Endothelial cell of umbilical vein (primary cell): Measurements from ENCODE around the gene DCDC2B. TPM values are rescaled to one million over a fixed set of nuclear protein-coding genes. Genes with fewer than 3 reads are reported as not detected.

Experiments used
- BruUV-seq: library from RNA; stranded (reverse); fragments of 400-500 nt; replicated peaks from 2 replicates; lab custom pipeline; 2021; lab: Mats Ljungman, UMichigan
- CTCF ChIA-PET: fragments of 300-600, 350-600 bp; sonication (Branson Sonifier 250); formaldehyde crosslinking; loops from one replicate; lab custom pipeline; 2021; ENCODE audit warnings: antibody characterized with exemption, inconsistent platforms; lab: Charles Lee
- POLR2A ChIA-PET: fragments of 300-600, 350-600 bp; sonication (Branson Sonifier 250); formaldehyde crosslinking; loops from one replicate; lab custom pipeline; 2021; ENCODE audit warnings: antibody characterized with exemption, inconsistent platforms; lab: Charles Lee
- DNase-seq: peaks from one replicate; pipeline ENCODE4 v3.0.0-alpha.2; 2011; ENCODE audit warnings: low read depth, low spot score
- FAIRE-seq: peaks from 2 replicates; lab custom pipeline; 2011; peaks lifted over from hg19 to GRCh38; lab: Jason Lieb, UNC
- H2AFZ ChIP-seq: 2 replicates; pipeline ENCODE4 v1.6.0; 2012; ENCODE audit warnings: low read depth, low read length, control low read depth, inconsistent platforms
- H3K27ac ChIP-seq: 2 replicates; pipeline ENCODE4 v1.5.1; 2011; ENCODE audit warnings: low read depth, mild to moderate bottlenecking, control low read depth, low read length, moderate library complexity; ENCODE audit not compliant: insufficient read depth
- H3K27me3 ChIP-seq, 2 experiments: 2 replicates each; pipeline versions ENCODE4 v1.6.0 to v1.6.1; 2011; ENCODE audit warnings: low read length in 2 of 2, mixed read lengths in 1 of 2; ENCODE audit not compliant: control insufficient read depth in 2 of 2, insufficient read depth in 2 of 2
- H3K36me3 ChIP-seq, 2 experiments: 2 replicates in 1 of 2; 3 replicates in 1 of 2; pipeline ENCODE4 v1.5.1; 2011; ENCODE audit warnings: low read length in 2 of 2, mild to moderate bottlenecking in 1 of 2, moderate library complexity in 1 of 2; ENCODE audit not compliant: control insufficient read depth in 2 of 2, insufficient read depth in 2 of 2; ENCODE audit errors: extremely low read depth in 1 of 2
- H3K4me1 ChIP-seq: 3 replicates; pipeline ENCODE4 v1.5.1; 2011; ENCODE audit warnings: mild to moderate bottlenecking, low read length; ENCODE audit not compliant: control insufficient read depth, insufficient read depth; ENCODE audit errors: extremely low read depth
- H3K4me2 ChIP-seq: 2 replicates; pipeline ENCODE4 v1.6.1; 2011; ENCODE audit warnings: low read length, control low read depth, mixed read lengths; ENCODE audit not compliant: insufficient read depth
- H3K4me3 ChIP-seq, 3 experiments: fragments of 200-600 bp in 1 of 3; sonication (generic), shearing (Covaris generic) in 1 of 3; replicated peaks in 1 of 3; 2 replicates each; pipeline ENCODE4 v1.5.1; 2011 to 2016; ENCODE audit warnings: control low read depth in 3 of 3, low read length in 3 of 3, mild to moderate bottlenecking in 2 of 3, inconsistent platforms in 1 of 3, low read depth in 1 of 3, moderate library complexity in 1 of 3; ENCODE audit not compliant: insufficient read depth in 1 of 3
- H3K79me2 ChIP-seq: 2 replicates; pipeline ENCODE4 v1.6.0; 2012; ENCODE audit warnings: low read length, inconsistent platforms; ENCODE audit not compliant: control insufficient read depth, insufficient read depth
- H3K9ac ChIP-seq: replicated peaks from 2 replicates; pipeline ENCODE3; 2011; ENCODE audit warnings: low read length, control low read depth; ENCODE audit not compliant: insufficient read depth; ENCODE audit errors: extremely low read depth
- H3K9me1 ChIP-seq: replicated peaks from 3 replicates; pipeline ENCODE4 v1.6.0; 2011; ENCODE audit warnings: mild to moderate bottlenecking, low read length; ENCODE audit not compliant: control insufficient read depth, insufficient read depth; ENCODE audit errors: extremely low read depth
- H3K9me3 ChIP-seq: replicated peaks from 2 replicates; pipeline ENCODE4 v1.5.1; 2012; ENCODE audit warnings: low read length, inconsistent platforms; ENCODE audit not compliant: control insufficient read depth, insufficient read depth
- H4K20me1 ChIP-seq: replicated peaks from 2 replicates; pipeline ENCODE3; 2011; ENCODE audit warnings: mild to moderate bottlenecking, low read length; ENCODE audit not compliant: control insufficient read depth, insufficient read depth; ENCODE audit errors: extremely low read depth
- CTCF ChIP-seq, 2 donors: IDR thresholded peaks; 1 replicate in 1 of 2; 2 replicates in 1 of 2; pipeline ENCODE4 v1.5.1; 2011; ENCODE audit warnings: low read length in 2 of 2, mild to moderate bottlenecking in 2 of 2, moderate library complexity in 2 of 2, control low read depth in 1 of 2, inconsistent platforms in 1 of 2, low read depth in 1 of 2; ENCODE audit not compliant: insufficient read depth in 1 of 2; ENCODE audit errors: extremely low read depth in 1 of 2
- EZH2 ChIP-seq: IDR thresholded peaks from 2 replicates; pipeline ENCODE4 v1.6.1; 2012; ENCODE audit warnings: borderline replicate concordance, low read depth, mild to moderate bottlenecking, moderate library complexity, low read length, inconsistent platforms; ENCODE audit not compliant: severe bottlenecking
- FOS ChIP-seq: IDR thresholded peaks from 2 replicates; pipeline ENCODE4 v1.6.1; 2011; ENCODE audit warnings: mild to moderate bottlenecking, low read length, moderate library complexity, borderline replicate concordance; ENCODE audit not compliant: insufficient read depth
- GATA2 ChIP-seq: IDR thresholded peaks from 2 replicates; pipeline ENCODE4 v1.7.0; 2011; ENCODE audit warnings: low read depth, mild to moderate bottlenecking, moderate library complexity, mixed read lengths, low read length; ENCODE audit not compliant: insufficient read length, insufficient read depth
- JUN ChIP-seq: IDR thresholded peaks from 2 replicates; pipeline ENCODE4 v1.6.1; 2011; ENCODE audit warnings: borderline replicate concordance, low read depth; ENCODE audit not compliant: insufficient read length, insufficient read depth
- MAX ChIP-seq: IDR thresholded peaks from 2 replicates; pipeline ENCODE4 v1.6.1; 2011; ENCODE audit not compliant: insufficient read depth, insufficient read length
- MYC ChIP-seq: IDR thresholded peaks from one replicate; pipeline ENCODE4 v1.6.1; 2011; ENCODE audit warnings: mild to moderate bottlenecking, low read depth, low read length
- POLR2A ChIP-seq: IDR thresholded peaks from 2 replicates; pipeline ENCODE4 v1.6.1; 2012; ENCODE audit warnings: low read depth, mild to moderate bottlenecking, control low read depth, low read length
- POLR2AphosphoS5 ChIP-seq: IDR thresholded peaks from 2 replicates; pipeline ENCODE4 v1.6.1; 2012; ENCODE audit warnings: low read depth, mild to moderate bottlenecking, control low read depth, low read length, moderate library complexity; ENCODE audit not compliant: insufficient read depth
- dilution Hi-C: fragments of 300-500 bp; cut with MboI; formaldehyde crosslinking; loops from one replicate; pipeline ENCODE4 v1.15.0; 2019; ENCODE audit warnings: low sequenced_read_pairs; ENCODE audit not compliant: extremely low pct_ligation_motif_present
- intact Hi-C: fragments of 100-400 bp; cut with micrococcal nuclease; formaldehyde crosslinking; loops from one replicate; pipeline ENCODE4 v1.10.0; 2022
- polyA plus RNA-seq, 4 experiments: library from polyadenylated mRNA; depleted of rRNA in 3 of 4; stranded (reverse) in 3 of 4; unstranded in 1 of 4; fragments of >200 nt; gene quantifications; 2 replicates each; pipeline versions ENCODE4 v1.2.1 to v1.2.3, GENCODE V29; 2011 to 2012; ENCODE audit warnings: missing spikeins in 1 of 4
- total RNA-seq: library from RNA; stranded (reverse); gene quantifications from 2 replicates; pipeline ENCODE4 v1.2.3, GENCODE V29; 2021

Gene DCDC2B
- total and polyA plus RNA-seq, 2 donors (not counting 3 experiments of a cell fraction or from before 2014, with no cell fraction given): not detected

DNA sequence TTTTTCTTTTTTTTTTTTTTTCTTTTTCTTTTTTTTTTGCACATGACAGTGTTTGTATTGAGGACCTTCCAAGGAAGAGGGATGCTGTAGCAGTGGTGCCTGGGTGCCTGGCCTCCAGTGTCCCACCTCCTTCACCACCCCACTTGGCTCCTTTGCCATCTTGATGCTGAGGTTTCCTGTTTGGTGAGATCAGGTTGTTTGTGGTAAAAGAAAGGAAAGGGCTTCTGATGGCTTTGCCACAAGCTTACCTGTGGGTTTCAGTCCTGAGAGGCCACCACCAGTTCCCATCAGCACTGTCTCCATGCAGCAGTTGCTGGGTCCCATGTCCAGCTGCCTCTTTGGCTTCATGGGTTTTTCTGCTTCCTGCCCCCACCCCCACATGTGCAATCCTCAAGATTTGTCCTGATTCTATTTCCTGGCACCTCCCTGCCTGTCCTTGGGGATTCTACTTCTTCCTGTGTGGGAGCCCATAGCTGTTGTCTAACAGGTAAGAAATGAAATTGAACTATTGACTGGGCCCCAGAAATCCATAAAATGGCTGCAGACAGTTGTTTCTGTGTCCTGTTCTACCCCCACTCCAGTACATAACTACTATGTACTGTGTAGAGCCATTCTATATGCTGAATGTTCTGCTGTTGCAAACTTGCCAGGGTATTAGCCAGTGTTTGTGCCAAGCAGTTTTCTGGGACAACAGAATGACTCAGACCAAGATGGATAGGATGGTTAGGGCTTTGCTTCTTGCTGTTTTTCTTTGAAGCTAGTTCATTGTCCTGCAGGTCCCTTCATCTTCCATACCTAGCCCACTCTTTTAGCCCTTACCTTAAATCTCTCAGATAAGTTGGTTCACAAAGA is 12.7 kb upstream of the DCDC2B start:
- Histone ChIP-seq H3K4me1 (peaks cover 2% of the 10 kb centered on the region), H3K27me3 (no peaks in the 10 kb centered on the region), H3K9me1 (no peaks in the 10 kb centered on the region), H3K4me2 (no peak overlapping the region), H3K9ac (no peak overlapping the region), H2AFZ (no peak overlapping the region), H4K20me1 (no peaks in the 10 kb centered on the region), H3K79me2 (no peaks in the 10 kb centered on the region), H3K27ac (no peak overlapping the region), H3K9me3 (no peaks in the 10 kb centered on the region), H3K36me3 (peaks cover 29 to 54% of the 10 kb centered on the region in 2 experiments), H3K4me3 (no peak overlapping the region)
- POLR2A ChIA-PET: interaction anchor here (0.9 to 1.1 kb wide), 2 partner anchors 19 to 88 kb away, joined by 3 read pairs; partner anchors contain the start of gene KPNA6
- TF ChIP-seq FOS (no peak), CTCF (IDR thresholded peaks at IDR 0.05; ENCODE audit: extremely low read depth in 1 of 2, insufficient read depth in 1 of 2, low read depth in 1 of 2, low read length in 2 of 2) (no peak)
- FAIRE-seq (no peak), DNase-seq (peak; percentile 12)
- TSS peak; percentile 23 for BruUV-seq
- dilution Hi-C loops: no loop called here
- intact Hi-C loops: no loop called here
- CTCF ChIA-PET: interaction anchor here (0.8 kb wide), 1 partner anchor 205 kb away, joined by 3 read pairs; no protein-coding TSS in a partner anchor

DNA sequence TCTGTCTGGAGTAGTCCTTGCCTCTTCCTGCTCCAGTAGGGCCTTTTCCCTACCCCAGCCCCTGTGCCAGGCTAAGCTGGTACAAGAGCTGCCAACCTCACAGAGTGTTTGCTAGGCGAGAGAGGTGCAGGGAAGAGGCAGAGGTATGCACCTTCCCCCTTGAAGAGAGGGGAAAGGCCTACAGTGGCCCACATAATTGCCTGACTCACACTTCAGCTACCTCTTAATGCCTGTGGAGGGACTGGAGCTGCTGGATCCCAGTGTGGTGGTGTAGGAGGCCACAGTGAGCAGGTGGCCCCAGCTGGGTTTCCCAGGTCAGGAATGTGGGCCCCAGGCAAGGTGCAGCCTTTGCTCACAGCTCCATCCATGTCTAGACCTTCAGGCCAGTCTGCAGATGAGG is 11.8 kb upstream of the DCDC2B start:
- H3K36me3 ChIP-seq: peaks cover 25 to 45% of the 10 kb centered on the region in 2 experiments
- H2AFZ ChIP-seq: no peak overlapping the region
- FAIRE-seq: no peak
- no peaks in the 10 kb centered on the region for H3K9me1 ChIP-seq
- DNase-seq: no peak
- H4K20me1 ChIP-seq: no peaks in the 10 kb centered on the region
- dilution Hi-C loops: no loop called here
- no peak overlapping the region for H3K4me2 ChIP-seq
- H3K9me3 ChIP-seq: no peaks in the 10 kb centered on the region
- TF ChIP-seq POLR2AphosphoS5: no peak
- TF ChIP-seq EZH2: no peak
- no peak for TF ChIP-seq MAX
- no peak for TF ChIP-seq CTCF (IDR thresholded peaks at IDR 0.05; ENCODE audit: extremely low read depth in 1 of 2, insufficient read depth in 1 of 2, low read depth in 1 of 2, low read length in 2 of 2)
- no peak for TF ChIP-seq POLR2A
- no peak for TF ChIP-seq GATA2
- no peak for TF ChIP-seq FOS
- no peak for TF ChIP-seq JUN
- TF ChIP-seq MYC: no peak
- CTCF ChIA-PET: interaction anchor here (0.8 to 1.0 kb wide), 2 partner anchors 19 to 204 kb away, joined by 3 to 4 read pairs; no protein-coding TSS in a partner anchor
- no peaks in the 10 kb centered on the region for H3K79me2 ChIP-seq
- no peak overlapping the region for H3K9ac ChIP-seq
- no peaks in the 10 kb centered on the region for H3K27me3 ChIP-seq
- H3K4me3 ChIP-seq: no peak overlapping the region
- no peak overlapping the region for H3K27ac ChIP-seq
- POLR2A ChIA-PET: interaction anchor here (0.7 to 1.1 kb wide), 2 partner anchors 19 to 36 kb away, joined by 3 to 4 read pairs; no protein-coding TSS in a partner anchor
- intact Hi-C loops: no loop called here
- peaks cover 8% of the 10 kb centered on the region for H3K4me1 ChIP-seq
- no TSS peak for BruUV-seq
